ENCODE data around the gene RREB1.

The RREB1 gene

DNA sequence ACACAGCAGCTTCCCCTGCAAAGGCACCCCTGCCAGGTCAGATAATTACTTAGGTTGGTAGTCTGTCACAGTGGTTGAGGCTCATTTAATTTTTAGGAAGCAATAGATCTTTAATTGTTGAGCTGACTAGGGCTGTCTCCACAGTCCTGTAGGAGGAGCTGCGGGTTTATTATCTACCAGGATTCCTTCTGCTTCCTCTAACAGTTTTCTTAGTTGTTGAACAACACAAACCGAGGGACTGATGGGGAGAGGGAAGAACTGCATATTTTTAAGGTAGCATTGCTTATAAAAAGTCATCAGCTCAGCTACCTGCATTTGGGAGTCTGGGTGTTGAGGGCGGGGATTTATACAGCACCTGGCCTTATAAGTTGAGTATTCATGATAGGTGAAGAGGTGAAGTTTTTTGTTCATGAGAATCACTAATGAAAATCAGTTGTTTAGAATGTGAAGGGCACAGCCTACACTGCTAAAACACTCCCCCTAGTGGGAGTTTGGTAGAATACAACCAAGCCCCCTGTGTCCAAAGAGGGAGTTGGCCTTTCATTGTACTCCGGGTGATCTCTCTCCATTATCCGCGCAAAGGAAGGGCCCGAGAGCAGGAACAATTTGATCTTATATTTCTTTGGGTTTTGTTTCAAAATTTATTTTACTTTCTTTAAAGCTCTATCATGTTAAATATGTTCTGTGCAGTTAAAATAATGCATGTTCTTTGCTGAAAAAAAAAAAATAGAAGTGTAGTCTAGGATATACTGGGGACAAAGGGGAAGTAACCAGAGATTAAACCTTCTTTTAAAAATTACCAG is 135.6 kb downstream of the RREB1 start:
- DNase-seq (ENCODE audit: low read depth in 2 of 2) = peak in 1 of 2 donors; percentile 8

- no peak for DNase-seq (ENCODE audit: low read depth in 2 of 2)
Observed at GRCh38 chr6:7245668-7246393, 138.1 kb downstream of the RREB1 start.

DNA sequence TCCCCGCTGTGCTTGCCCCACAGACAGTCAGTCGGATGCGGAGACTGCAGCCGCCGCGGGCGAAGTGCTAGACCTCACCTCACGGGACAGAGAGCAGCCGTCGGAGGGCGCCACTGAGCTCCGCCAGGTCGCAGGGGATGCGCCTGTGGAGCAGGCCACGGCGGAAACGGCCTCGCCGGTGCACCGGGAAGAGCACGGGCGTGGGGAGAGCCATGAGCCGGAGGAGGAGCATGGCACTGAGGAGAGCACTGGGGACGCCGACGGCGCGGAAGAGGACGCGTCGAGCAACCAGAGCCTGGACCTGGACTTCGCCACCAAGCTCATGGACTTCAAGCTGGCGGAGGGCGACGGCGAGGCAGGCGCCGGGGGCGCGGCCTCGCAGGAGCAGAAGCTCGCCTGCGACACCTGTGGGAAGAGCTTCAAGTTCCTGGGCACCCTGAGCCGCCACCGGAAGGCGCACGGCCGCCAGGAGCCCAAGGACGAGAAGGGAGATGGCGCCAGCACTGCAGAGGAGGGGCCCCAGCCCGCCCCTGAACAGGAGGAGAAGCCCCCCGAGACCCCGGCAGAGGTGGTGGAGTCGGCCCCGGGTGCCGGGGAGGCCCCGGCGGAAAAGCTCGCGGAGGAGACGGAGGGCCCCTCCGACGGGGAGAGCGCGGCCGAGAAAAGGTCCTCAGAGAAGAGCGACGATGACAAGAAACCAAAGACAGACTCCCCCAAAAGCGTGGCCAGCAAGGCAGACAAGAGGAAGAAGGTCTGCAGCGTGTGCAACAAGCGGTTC is 138.8 kb downstream of the RREB1 start:
- DNase-seq (ENCODE audit: low read depth in 2 of 2) = no peak

DNA sequence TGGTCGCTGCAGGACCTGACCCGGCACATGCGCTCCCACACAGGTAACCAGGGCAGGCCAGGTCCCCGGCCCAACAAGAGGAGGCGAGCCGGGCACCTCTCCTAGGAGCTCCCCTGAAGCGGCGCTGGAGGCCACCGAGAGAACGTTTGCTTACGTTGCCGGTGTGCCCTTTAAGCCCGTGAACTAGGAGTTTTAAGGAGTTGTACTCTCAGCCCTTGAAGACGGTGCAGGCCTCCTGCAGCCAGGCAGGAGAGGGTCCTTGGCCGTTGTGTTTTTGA is 139.4 kb downstream of the RREB1 start:
- no peak for DNase-seq (ENCODE audit: low read depth in 2 of 2)

GRCh38 chr6:7247828-7248227 is 140.1 kb downstream of the RREB1 start:
- DNase-seq (ENCODE audit: low read depth in 2 of 2) = no peak

DNA sequence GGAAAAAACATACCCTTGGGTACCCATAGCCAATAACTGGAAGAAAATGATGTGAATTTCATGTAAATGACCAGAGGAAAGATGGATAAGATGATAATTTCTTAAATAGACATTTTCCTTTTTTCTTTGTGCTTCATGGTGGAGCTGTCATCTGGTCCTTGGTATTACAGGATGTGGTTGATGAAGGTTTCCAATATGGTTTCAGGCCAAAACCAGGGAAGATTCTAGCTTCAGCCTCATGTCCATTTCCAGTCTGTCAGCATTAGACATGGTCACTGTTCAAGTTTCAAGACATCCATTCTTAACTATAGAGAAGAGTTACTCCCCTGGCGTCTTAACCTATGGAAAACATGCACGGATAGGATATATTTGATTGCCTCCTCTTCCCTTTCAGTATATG is 141.6 kb downstream of the RREB1 start:
- no peak for DNase-seq (ENCODE audit: low read depth in 2 of 2)

DNA sequence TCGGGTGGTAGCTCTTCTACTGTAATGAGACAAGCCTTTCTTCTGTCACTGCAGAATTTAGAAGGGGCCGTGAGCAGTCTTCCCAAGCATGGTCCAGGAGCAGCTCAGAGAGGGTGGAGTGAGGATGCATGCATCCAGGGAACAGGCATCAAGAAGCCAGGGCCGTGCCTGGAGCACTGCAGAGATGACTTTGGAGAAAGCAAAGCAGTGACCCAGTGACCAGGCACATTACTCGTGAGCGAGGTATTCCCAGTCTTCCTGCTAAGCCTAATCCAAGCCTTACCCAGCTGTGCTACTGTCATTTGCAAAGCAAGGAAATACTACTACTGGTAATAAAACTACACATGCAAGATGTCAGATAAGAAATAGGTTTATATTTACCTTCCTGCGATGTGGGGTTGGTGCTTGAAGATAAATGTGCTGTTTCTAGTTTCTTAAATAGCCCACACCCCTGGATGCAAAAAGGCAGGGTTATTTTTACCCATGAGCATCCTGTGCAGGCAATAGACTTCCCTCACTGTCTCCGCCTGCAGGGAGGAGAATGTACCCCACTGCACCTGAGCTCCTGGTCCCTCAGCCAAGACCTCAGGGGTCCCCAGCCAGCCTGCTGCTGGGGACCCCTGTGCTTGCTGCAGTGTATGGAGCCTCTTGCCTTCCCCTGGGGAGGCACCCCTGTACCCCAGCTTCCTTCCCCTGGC is 142.3 kb downstream of the RREB1 start:
- DNase-seq (ENCODE audit: low read depth in 2 of 2) = no peak

GRCh38 chr6:7250812-7251211 is 143.1 kb downstream of the RREB1 start:
- DNase-seq (ENCODE audit: low read depth in 2 of 2) = no peak

- DNase-seq (ENCODE audit: low read depth in 2 of 2) = no peak
Observed at GRCh38 chr6:7251646-7252260, 144.0 kb downstream of the RREB1 start.

- DNase-seq (ENCODE audit: low read depth in 2 of 2) = no peak
Observed at GRCh38 chr6:7252390-7252789, 144.6 kb downstream of the RREB1 start.

- no peak for DNase-seq (ENCODE audit: low read depth in 2 of 2)
Observed at GRCh38 chr6:7254980-7255835, 147.4 kb downstream of the RREB1 start.

DNA sequence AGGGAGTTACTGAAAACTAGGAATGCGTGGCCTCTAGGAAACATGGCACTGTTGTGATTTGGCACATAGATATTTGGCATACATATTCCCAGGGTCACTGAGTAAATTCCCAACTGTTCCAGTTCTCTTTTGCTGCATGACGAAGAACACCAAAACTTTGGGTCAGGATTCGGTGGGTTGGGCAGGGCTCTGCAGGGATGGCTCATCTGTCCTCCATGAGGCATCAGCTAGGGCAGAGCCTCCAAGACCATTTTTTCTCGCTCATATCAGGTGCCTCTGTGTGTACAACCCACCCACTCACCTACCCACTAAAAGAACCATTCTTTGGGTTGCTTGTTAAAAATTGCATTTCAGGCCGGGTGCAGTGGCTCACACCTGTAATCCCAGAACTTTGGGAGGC is 148.2 kb downstream of the RREB1 start:
- DNase-seq (ENCODE audit: low read depth in 2 of 2) = no peak

- no peak for DNase-seq (ENCODE audit: low read depth in 2 of 2)
Observed at GRCh38 chr6:7256785-7257184, 149.0 kb downstream of the RREB1 start.

- no peak for DNase-seq (ENCODE audit: low read depth in 2 of 2)
Observed at GRCh38 chr6:7257521-7258230, 149.9 kb downstream of the RREB1 start.

DNA sequence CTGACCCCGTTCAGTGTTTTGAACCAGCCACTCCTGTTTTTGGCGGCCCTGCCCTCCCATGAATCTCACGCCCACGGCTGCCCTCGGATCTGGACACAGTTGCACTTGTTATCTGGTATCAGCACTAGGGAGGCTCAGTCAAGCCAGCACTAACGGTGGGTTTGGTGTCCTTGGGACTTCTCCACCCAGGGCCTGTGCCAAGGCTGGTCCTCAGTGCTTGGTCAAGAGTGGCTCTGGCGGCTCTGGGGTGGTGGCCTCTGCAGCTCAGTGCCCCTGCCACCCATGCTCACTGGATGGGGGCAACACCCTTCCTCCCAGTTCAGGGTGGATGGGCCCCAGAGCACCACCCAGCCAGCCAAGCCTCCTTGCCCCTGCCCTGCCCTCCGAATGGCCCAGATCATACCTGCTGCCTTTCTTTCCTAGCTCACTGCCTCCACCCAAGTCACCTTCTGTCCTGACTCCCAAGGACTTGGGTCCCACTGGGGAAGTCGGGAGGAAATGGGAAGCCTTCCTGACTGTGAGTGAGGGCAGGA is 150.5 kb downstream of the RREB1 start:
- no peak for DNase-seq (ENCODE audit: low read depth in 2 of 2)

GRCh38 chr6:7260291-7261031 is 152.7 kb downstream of the RREB1 start:
- no peak for DNase-seq (ENCODE audit: low read depth in 2 of 2)

- no peak for DNase-seq (ENCODE audit: low read depth in 2 of 2)
Observed at GRCh38 chr6:7261032-7261841, 153.5 kb downstream of the RREB1 start.

- no peak for DNase-seq (ENCODE audit: low read depth in 2 of 2)
Observed at GRCh38 chr6:7261852-7262461, 154.2 kb downstream of the RREB1 start.

All from activated CD8-positive, alpha-beta memory T cell treated with anti-CD3 and anti-CD28 coated beads for 4 hours (primary cell).